HG03378 (cell line): Measurements from ENCODE around the gene ITGA11.
"Not testable (repeated sequence)": the region's sequence is repeated elsewhere in the genome, so short reads cannot be mapped to it uniquely, and the experiment has no call there.

Experiments
- ATAC-seq: cut with Tn5 transposase; IDR thresholded peaks from one replicate; pipeline ENCODE4 v1.9.1; 2021; ENCODE audit warnings: mild to moderate bottlenecking, moderate library complexity; ENCODE audit not compliant: unreplicated experiment

Gene ITGA11

DNA sequence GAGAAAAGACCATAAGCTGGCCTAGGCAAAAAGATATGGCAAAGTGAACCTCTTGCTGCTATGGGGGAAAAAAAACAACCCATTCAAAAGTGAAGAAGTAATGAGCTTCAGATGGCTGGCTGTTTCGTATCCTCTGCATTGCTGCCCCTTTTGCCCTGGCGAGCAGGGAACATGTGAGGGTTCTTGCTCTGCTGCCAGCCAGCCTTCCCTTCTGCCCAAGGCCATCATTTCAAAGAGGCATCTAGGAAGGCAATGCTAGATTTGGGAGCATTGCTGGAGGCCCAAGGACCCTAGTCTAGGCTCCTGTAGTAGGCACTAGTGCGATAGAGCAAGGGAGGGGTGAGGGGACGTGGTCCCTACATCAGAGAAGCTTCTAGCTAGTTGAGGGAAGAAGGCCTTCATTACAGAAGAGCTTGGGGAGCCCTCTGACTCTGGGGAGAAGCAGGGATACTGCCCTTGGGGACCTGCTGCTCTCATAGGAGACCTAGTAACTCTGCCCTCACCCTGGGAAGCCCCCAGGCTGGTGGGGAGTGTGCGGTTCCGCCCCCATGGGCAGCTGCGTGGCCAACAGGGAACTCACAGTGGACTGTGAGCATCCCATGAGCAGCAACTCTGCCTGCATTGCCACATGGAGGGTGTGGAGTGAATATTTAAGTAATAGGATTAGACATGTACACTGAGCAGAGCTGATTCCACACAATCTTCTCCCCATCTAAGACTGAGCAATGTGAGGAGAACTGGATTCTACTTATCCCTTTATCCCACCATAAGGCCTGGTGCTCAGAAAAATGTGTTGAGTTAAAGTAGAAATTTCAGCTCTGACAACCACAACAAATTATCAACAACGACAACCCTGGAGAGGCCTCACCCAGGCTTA is 21.3 kb downstream of the ITGA11 start:
- ATAC-seq: no peak

- ATAC-seq: no peak
These were observed 22.1 kb downstream of the ITGA11 start for GRCh38 chr15:68409736-68410370.

DNA sequence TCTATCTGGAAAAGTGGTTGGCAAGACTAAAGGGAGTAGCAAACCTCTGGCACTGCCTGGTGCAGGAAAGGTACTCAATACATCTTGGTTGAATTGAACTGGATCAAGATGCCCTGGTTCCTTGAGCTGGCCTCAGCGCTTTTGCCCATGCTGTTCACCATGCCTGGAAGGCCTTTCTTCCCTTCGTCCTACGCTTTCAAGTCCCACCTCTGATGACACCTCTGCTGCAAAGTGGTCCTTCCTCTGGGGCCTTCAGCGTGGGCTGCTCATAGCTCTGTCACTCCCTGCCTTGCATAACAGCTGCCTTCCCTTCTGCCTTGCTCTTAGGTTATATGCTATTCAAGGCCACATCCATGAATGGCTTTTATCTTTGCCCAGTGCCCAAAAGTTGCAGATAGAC is 23.0 kb downstream of the ITGA11 start:
- ATAC-seq: no peak

- ATAC-seq: no peak
These were observed 23.8 kb downstream of the ITGA11 start for GRCh38 chr15:68407886-68408881.

DNA sequence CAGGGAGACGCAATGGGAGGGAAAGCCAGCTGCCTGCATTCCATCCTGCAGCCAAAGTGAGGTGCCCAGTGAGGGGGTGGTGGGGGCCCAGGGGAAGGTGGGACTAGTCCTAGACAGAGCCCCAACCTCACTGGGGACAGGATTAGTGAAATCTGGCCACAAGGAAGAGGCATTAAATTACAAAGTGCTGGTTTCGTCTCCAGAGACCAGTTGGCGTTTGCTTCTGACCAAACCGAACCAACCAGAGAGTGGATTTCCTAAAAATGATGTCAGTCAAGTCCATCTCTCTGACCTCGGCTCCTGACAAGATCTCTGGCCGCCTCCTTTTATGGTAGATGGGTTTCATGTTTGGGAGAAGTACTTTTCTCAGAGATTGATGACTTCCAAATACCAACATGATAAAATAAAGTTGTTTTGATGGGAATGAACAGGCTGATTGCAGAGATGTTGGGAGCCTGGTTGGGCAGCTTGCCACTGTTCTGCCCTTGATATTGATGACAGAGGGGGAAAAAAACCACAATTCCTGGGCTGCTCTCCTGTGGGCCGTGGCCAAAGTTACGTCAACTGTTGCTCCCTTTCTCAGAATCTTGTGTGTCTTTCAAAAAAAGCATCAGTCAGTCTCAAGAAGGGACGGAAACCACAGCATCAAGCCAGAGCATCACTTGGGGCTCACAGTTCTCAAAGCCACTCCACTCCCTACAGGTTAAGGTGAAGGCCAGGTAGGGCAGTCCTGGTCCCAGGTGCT is 24.6 kb downstream of the ITGA11 start:
- ATAC-seq: no peak

- ATAC-seq: no peak
These were observed 26.3 kb downstream of the ITGA11 start for GRCh38 chr15:68405378-68406250.

DNA sequence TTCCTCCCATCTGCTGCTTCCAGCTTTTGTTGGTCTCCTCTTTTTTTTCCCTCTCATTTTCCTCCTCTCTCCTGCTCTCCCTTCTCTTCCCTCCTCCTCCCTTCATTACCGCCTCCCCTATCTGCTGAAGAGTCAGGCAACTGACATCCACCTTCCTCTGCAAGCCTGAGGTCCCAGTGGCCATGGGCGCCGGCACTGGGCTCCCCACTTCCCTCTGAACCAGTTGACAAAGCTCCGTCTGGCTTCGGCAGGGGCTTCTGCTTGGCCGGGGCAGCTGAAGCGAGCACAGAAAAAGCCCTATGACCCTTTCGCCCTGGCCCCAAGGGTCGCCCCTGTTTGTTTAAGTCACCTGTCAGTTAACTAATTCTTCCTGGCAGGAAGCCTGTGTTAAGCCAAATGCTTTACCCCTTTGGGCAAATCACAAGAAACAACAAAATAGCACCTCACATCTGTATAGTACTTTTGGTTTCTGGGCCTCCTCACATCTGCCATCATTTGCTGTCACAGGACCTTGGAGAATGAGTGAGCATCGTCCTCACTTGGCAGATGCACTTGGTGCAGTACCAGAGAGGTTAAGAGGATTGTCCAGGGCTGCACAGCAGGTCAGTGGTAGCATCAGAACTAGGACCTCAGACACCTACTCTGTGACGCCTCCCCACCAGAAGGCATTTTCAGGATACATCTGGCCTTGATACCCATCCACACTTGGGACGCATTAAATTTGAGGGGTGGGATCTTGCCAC is 27.7 kb downstream of the ITGA11 start:
- no peak for ATAC-seq

- ATAC-seq: no peak
These were observed 28.6 kb downstream of the ITGA11 start for GRCh38 chr15:68403161-68403941.

GRCh38 chr15:68402432-68403160 is 29.4 kb downstream of the ITGA11 start:
- no peak for ATAC-seq

GRCh38 chr15:68401496-68402431 is 30.2 kb downstream of the ITGA11 start:
- ATAC-seq: no peak

DNA sequence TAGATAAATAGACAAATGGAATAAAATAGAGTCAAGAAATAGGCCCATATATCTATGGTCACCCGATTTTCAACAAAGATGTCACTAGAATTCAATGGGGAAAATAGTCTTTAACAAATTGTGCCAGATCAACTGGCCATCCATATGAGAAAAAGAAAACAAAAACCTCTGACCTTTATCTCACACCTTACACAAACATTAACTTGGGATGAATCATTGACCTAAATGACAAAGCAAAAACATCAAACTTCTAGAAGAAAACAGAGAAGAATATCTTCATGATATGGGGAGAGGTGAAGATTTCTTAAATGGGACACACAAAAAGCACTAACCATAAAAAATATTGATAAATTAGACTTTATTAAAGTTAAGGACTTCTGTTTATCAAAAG is 31.9 kb downstream of the ITGA11 start:
- ATAC-seq: no peak

- ATAC-seq: no peak
These were observed 32.6 kb downstream of the ITGA11 start for GRCh38 chr15:68399096-68400065.

- not testable (repeated sequence) for ATAC-seq
These were observed 34.0 kb downstream of the ITGA11 start for GRCh38 chr15:68397999-68398398.

DNA sequence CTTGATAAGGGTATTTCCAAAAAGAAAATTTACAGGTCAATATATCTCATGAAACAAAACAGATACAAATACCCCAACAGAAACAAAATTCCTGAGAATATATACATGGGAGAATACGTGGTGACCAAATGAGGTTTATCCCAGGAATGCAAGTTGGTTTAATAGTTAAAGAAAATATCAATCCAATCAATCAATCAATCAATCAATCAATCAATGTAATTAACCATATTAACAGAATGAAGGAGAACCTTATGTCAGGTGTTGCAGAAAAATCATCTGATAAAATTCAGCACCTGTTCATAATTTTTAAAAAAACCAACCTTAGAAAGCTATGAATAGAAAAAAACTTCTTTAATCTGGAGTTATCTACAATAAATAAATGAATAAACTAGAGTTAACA is 35.9 kb downstream of the ITGA11 start:
- no peak for ATAC-seq

GRCh38 chr15:68391121-68391520 is 40.8 kb downstream of the ITGA11 start:
- ATAC-seq: no peak
